ENCODE results near the gene HOXC11. TPM values are rescaled to one million over a fixed set of nuclear protein-coding genes. Genes with fewer than 3 reads are reported as not detected.

HOXC11 gene
- total RNA-seq (2022; extraction: Qiagen RNA extraction), result 0.58 to 0.82 TPM (median 0.73 TPM) in 5 replicates

DNA sequence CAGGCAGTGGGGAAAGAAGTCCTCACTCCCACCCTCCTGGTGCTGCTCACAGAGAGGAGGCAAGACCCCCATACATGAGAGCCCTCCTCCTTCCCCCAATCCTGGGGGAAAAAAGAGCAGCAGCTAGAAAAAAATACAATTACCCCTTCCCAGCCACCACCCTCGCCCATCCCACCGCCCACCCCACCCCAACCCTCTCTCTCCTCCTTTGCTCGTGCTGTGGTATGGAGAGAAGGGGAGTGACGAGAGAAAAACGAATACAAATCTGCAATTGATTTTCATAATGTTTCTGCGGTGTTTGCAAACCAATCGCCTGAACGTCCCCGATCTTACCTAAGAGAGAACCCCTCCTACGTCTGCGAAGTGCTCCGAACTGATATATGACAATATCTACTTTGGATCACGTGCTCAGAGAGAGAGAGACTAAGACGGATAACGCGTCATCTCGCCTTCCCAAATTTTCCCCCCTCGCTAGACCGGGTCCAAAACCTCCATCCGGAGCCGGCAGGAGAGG, at the start of gene HOXC11:
Gene HOXC11 (plus strand): TSS at position 405 of the 514 bp plus-strand sequence. CDS start 116 bp downstream, outside the sequence.

DNA sequence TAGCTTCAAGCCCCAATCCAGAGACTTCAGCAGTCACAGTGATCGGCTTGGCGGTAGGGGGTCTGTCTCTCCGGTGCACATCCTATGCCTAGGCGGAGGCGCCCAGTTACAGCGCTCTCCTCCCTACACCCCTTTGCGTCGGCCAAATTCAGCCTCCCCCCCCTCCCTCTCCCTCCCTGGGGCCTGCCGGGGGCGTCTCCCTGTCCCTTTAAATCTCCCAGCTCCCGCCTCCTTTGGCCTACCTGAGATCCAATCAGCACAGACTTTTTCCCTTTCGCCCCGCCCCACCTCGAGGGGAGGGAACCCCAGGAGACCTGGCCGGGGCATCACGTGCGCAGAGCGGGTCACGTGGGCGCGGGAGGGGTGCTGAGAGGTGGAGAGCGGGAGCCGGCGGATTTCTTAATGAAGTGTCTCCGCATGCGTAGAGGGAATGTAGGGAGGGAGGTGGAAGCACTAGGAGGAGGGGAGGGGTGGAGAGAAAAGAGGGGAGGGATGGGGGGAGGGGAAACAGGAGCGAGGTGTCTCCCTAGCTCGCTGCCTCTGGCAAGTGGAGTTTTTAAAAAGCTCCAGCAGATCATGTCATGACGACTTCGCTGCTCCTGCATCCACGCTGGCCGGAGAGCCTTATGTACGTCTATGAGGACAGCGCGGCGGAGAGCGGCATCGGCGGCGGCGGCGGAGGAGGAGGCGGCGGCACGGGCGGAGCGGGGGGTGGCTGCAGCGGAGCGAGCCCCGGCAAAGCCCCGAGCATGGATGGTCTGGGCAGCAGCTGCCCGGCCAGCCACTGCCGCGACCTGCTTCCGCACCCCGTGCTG, 34.4 kb upstream of the HOXC11 start, which contains the start of gene HOXC13:
Gene HOXC13 (plus strand): TSS at position 506 of the 815 bp plus-strand sequence. CDS start 76 bp downstream, at position 582.

DNA sequence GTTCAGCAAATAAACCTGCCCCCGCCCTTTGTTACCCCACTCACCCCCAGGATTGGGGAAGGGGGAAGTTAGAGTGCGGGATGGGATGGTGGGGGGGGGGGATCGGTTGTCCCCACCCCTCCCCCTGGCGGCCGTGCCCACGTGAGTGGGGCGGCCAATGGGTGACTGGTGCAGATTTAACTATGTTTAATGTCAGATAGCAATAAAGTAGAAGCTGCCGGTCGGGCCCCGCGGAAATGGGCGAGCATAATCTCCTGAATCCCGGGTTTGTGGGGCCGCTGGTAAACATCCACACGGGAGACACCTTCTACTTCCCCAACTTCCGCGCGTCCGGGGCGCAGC, 18.3 kb upstream of the HOXC11 start, which contains the start of gene HOXC12:
Gene HOXC12 (plus strand): TSS at position 210 of the 342 bp plus-strand sequence. CDS start 27 bp downstream, at position 237.

DNA sequence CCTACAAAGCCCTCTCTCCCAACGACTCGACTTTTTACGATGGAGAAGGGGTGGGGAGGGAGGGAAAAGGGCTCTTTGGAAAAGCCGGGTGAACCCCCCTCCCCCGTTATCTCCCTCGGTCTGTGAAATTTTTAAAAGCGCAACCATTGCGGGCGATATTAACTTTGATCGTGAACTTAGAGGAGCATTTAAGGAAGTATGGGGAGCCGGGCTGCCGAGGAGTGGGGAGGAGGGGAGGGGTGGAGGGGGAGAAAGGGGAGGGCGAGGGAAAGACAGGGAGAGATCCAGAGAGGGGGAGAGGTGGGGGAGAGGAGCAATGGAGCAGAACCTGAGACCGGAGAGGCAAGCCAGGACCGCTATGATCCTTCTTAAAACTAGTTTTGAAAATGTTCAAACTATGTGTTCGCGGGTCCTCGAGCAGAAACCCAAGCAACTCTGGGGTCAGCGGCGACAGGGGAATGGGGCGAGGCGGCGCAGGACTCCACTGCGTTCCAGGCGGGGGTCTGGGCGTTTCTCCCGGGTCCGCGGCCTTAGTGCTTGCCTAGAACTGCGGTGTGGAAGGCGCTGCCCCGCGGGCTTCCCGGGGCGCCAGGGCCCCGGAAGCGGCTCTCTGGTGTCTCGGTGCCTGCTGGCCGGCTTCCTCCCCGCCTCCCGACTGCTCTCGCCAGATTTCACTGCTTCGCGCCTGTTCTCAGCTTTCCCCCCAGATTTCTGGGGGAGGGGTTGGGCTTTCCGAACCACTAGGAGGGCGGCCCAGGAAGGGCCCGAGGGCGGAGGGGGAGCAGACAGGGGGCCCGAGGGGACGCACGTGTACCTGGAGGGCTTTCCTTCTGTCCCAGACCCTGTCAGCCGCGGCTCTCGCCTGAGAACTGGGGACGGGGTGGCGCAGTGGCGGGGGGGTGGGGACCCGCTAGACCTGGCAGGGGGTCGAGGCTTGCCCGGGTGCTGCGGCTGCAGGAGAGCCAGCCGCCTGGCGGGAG, 1.4 kb downstream of the HOXC11 start, which contains the start of gene HOTAIR:
Gene HOTAIR (minus strand): TSS at position 871 of the 980 bp plus-strand sequence.

DNA sequence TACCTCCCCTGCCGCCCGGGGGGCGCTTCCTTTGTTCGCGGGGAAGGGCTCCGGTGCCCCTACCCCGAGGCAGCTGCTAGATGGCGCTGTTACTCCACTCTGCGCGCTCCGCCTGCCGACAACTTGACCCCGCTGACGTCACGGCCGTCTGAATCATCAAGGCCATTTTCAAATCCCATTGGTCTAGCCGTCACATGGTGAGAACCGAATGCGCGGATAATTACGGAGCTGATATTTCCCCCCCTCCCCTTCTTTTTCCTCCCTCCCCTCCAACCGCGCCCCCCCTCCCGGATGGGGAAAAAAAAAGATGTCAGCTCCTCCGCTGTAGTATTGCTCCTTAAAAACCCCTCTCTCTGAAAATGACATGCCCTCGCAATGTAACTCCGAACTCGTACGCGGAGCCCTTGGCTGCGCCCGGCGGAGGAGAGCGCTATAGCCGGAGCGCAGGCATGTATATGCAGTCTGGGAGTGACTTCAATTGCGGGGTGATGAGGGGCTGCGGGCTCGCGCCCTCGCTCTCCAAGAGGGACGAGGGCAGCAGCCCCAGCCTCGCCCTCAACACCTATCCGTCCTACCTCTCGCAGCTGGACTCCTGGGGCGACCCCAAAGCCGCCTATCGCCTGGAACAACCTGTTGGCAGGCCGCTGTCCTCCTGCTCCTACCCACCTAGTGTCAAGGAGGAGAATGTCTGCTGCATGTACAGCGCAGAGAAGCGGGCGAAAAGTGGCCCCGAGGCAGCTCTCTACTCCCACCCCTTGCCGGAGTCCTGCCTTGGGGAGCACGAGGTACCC, 12.2 kb downstream of the HOXC11 start, which contains the start of gene HOXC10:
Gene HOXC10 (plus strand): TSS at position 246 of the 791 bp plus-strand sequence. CDS start 114 bp downstream, at position 360.

DNA sequence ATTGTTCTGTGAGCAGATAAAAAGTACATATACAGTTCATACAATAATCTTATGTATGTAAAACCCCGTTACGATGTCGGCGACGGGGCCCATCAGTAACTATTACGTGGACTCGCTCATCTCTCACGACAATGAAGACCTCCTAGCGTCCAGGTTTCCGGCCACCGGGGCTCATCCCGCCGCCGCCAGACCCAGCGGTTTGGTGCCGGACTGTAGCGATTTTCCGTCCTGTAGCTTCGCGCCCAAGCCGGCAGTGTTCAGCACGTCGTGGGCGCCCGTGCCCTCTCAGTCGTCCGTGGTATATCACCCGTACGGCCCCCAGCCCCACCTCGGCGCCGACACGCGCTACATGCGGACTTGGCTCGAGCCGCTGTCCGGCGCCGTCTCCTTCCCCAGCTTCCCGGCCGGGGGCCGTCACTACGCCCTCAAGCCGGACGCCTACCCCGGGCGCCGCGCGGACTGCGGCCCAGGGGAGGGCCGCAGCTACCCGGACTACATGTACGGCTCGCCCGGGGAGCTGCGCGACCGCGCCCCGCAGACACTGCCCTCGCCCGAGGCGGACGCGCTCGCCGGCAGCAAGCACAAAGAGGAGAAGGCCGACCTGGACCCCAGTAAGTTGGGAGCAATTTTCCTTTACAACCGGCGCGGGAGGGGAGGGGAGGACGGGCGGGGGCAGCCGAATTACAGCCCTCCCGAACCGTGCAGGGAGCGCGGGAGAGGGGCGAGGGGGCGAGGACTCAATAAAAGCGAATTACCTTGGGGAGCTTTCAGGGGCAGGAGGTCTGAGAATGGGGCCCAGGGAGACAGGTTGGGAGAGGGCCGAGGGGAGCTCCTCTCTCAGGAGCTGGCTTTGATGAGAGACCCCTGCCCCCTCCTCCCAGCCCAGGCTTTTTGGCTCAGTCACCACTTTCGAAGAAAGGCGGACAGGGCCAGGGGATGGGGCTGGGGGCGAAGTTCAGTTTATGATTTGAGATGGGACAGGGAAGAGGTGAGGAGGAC, 27.5 kb downstream of the HOXC11 start, which contains the start of gene HOXC9:
Gene HOXC9 (plus strand): TSS at position 46 of the 999 bp plus-strand sequence. CDS start 28 bp downstream, at position 74.

Other genes starting within 250 kb of the HOXC11 start
- 17.1 to 21.7 TPM (median 17.4 TPM) in 5 replicates for gene CALCOCO1, start 245.7 kb upstream of the HOXC11 start, total RNA-seq (2022; extraction: Qiagen RNA extraction)
- not detected in 5 replicates for gene CISTR, start 221.1 kb upstream of the HOXC11 start, total RNA-seq (2022; extraction: Qiagen RNA extraction)
- gene HOXC13, start 34.3 kb upstream of the HOXC11 start, total RNA-seq (2022; extraction: Qiagen RNA extraction), result 24.6 to 37.6 TPM (median 28.1 TPM) in 5 replicates
- gene HOXC12, start 18.2 kb upstream of the HOXC11 start, total RNA-seq (2022; extraction: Qiagen RNA extraction), result 0.02 to 0.05 TPM (median 0.03 TPM) in 3 of 5 replicates, not detected in the others
- 0.12 to 0.40 TPM (median 0.24 TPM) in 5 replicates for gene HOTAIR, start 1.8 kb downstream of the HOXC11 start, total RNA-seq (2022; extraction: Qiagen RNA extraction)
- gene HOXC10, start 12.0 kb downstream of the HOXC11 start, total RNA-seq (2022; extraction: Qiagen RNA extraction), result 2.8 to 3.2 TPM (median 3.0 TPM) in 5 replicates
- gene HOXC9, start 27.0 kb downstream of the HOXC11 start, total RNA-seq (2022; extraction: Qiagen RNA extraction), result 12.7 to 14.9 TPM (median 14.5 TPM) in 5 replicates
- gene HOXC8, start 35.9 kb downstream of the HOXC11 start, total RNA-seq (2022; extraction: Qiagen RNA extraction), result 4.9 to 6.5 TPM (median 5.8 TPM) in 5 replicates
- gene HOXC6, start 55.3 kb downstream of the HOXC11 start, total RNA-seq (2022; extraction: Qiagen RNA extraction), result 3.9 to 5.6 TPM (median 4.8 TPM) in 5 replicates
- 0.47 to 0.88 TPM (median 0.77 TPM) in 5 replicates for gene HOXC5, start 59.9 kb downstream of the HOXC11 start, total RNA-seq (2022; extraction: Qiagen RNA extraction)
- 2.4 to 3.6 TPM (median 3.3 TPM) in 5 replicates for gene HOXC4, start 80.7 kb downstream of the HOXC11 start, total RNA-seq (2022; extraction: Qiagen RNA extraction)
- 24.3 to 32.3 TPM (median 29.7 TPM) in 5 replicates for gene SMUG1, start 215.9 kb downstream of the HOXC11 start, total RNA-seq (2022; extraction: Qiagen RNA extraction)